ENCODE measurements around the gene SF3A1. TPM values are rescaled to one million over a fixed set of nuclear protein-coding genes. Genes with fewer than 3 reads are reported as not detected.

SF3A1 gene
- total RNA-seq, 2 donors from 2014 or later: 151 to 194 TPM

DNA sequence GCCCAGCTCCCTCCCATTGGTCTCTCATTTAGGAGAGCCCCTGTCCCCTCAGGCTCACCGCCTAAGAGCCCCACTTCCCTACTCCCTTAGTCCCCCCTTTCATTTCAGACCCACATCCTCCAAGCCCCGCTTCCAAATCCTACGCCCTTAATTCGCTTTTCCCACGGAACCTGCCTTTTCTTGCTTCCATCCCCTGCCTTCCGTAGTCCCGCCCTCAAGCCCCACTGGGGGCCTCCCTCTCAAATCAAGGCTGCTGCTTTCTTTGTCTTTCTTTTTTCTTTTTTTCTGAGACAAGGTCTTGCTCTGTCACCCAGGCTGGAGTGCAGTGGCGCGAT lies 509 bp upstream of the SF3A1 start:
- intact Hi-C loops (cut with DNase I): loop anchor here (2.0 kb wide), 1 partner anchor 68 kb away; the partner anchor contains the start of gene CASTOR1
- Histone ChIP-seq H3K4me1 (peaks cover 13% of the 10 kb centered on the region), H3K27ac (no peak overlapping the region)

DNA sequence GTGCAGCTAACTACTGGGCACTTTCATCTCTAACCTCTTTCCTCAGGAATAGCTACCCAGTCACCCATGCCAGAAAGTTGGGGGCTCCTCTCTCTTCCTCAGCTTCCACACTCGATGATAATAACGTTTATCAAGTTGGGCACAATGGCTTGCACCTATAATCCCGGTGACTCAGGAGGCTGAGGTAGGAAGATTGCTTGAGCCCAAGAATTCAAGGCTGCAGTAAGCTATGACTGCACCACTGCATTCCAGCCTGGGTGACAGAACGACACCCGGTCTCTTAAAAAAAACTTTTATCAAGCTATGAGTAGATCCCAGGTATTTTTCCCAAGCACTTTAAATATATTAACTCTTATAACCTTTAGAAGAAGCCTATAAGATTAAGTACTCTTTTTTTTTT lies 2.0 kb downstream of the SF3A1 start:
- intact Hi-C loops (cut with DNase I): no loop called here
- peaks cover 5% of the 10 kb centered on the region for H3K36me3 ChIP-seq
- TF ChIP-seq CTCF (IDR thresholded peaks at IDR 0.05): no peak
- no peaks in the 10 kb centered on the region for H3K27me3 ChIP-seq
- no peaks in the 10 kb centered on the region for H3K9me3 ChIP-seq
- H3K9ac ChIP-seq (ENCODE audit: low read depth in 2 of 2, low read length in 2 of 2): no peak overlapping the region
- no peak overlapping the region for H3K4me3 ChIP-seq
- no peak for DNase-seq
- H3K4me1 ChIP-seq: peaks cover 13% of the 10 kb centered on the region
- no peak overlapping the region for H3K27ac ChIP-seq

More for the DNA sequence above, 509 bp upstream of the SF3A1 start:
- TF ChIP-seq CTCF (IDR thresholded peaks at IDR 0.05): no peak
- no peak for DNase-seq
- Histone ChIP-seq H3K36me3 (no peaks in the 10 kb centered on the region), H3K4me3 (peak overlapping the region; percentile 72), H3K9ac (ENCODE audit: low read depth in 2 of 2, low read length in 2 of 2) (peak overlapping the region; percentile 32 to 59), H3K9me3 (no peaks in the 10 kb centered on the region), H3K27me3 (no peaks in the 10 kb centered on the region)

DNA sequence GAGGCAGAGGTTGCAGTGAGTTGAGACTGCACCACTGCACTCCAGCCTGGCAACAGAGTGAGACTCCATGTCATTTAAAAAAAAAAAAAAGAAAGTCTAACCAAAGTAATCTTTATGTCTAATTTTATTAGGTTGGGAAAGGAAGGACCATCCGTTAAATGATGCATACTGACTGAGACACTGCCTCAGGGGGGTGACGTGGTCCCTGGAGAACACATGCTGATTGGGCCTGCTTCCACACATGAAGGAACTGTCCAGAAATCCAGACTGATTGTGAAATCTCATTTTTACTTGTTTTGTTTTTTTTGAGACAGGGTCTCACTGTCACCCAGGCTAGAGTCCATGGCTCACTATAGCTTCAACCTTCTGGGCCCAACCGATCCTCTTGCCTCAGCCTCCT lies 5.5 kb downstream of the SF3A1 start:
- no peak for DNase-seq
- no peaks in the 10 kb centered on the region for H3K27me3 ChIP-seq
- intact Hi-C loops (cut with DNase I): no loop called here
- no peak for TF ChIP-seq CTCF (IDR thresholded peaks at IDR 0.05)
- no peak overlapping the region for H3K9ac ChIP-seq (ENCODE audit: low read depth in 2 of 2, low read length in 2 of 2)
- H3K36me3 ChIP-seq: peaks cover 17% of the 10 kb centered on the region
- H3K9me3 ChIP-seq: no peaks in the 10 kb centered on the region
- no peak overlapping the region for H3K27ac ChIP-seq
- no peak overlapping the region for H3K4me3 ChIP-seq
- peaks cover 13% of the 10 kb centered on the region for H3K4me1 ChIP-seq

GRCh38 chr22:30348809-30349208 lies 7.9 kb downstream of the SF3A1 start:
- Histone ChIP-seq H3K9ac (ENCODE audit: low read depth in 2 of 2, low read length in 2 of 2) (no peak overlapping the region), H3K36me3 (peaks cover 38% of the 10 kb centered on the region), H3K27me3 (no peaks in the 10 kb centered on the region), H3K27ac (no peak overlapping the region), H3K4me3 (no peak overlapping the region), H3K4me1 (no peaks in the 10 kb centered on the region), H3K9me3 (no peaks in the 10 kb centered on the region)
- DNase-seq: no peak
- intact Hi-C loops (cut with DNase I): no loop called here
- TF ChIP-seq CTCF (IDR thresholded peaks at IDR 0.05): no peak

DNA sequence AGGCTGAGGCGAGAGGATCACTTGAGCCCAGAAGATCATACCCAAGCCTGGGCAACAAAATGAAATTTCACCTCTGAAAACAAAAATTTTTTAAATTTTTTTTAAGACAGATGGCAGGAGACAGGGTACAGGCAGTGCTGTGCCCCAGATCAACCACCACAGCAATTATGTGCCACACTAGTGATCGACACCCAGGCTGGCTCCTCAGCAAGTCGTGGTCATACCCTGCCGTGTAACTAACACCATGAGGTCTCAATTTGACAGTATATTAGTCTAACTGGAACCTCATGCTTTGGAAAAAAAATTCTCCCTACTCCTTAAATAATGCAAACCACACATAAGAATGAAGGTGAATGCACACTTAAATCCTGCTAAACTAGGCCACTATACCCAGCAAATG lies 8.3 kb downstream of the SF3A1 start:
- DNase-seq: no peak
- Histone ChIP-seq H3K27ac (no peak overlapping the region), H3K4me1 (no peaks in the 10 kb centered on the region), H3K27me3 (no peaks in the 10 kb centered on the region), H3K36me3 (peaks cover 42% of the 10 kb centered on the region), H3K9me3 (no peaks in the 10 kb centered on the region), H3K4me3 (no peak overlapping the region), H3K9ac (ENCODE audit: low read depth in 2 of 2, low read length in 2 of 2) (peak overlapping the region in 1 of 2 donors; percentile 7)
- TF ChIP-seq CTCF (IDR thresholded peaks at IDR 0.05): no peak
- intact Hi-C loops (cut with DNase I): no loop called here
